H9 (cell line): ENCODE results near the gene STK32C. TPM values are rescaled to one million over a fixed set of nuclear protein-coding genes. Genes with fewer than 3 reads are reported as not detected.

ENCODE experiments used
- DNase-seq: peaks from one replicate; pipeline ENCODE4 v3.0.0-alpha.2; 2017
- H2AFZ ChIP-seq: one replicate; pipeline ENCODE4 v1.6.1; 2013; ENCODE audit warnings: mild to moderate bottlenecking, low read length, control low read depth, moderate library complexity
- H2AK5ac ChIP-seq: 2 replicates; pipeline ENCODE4 v1.6.1; 2013; ENCODE audit warnings: low read length, control low read depth, mixed read lengths; ENCODE audit not compliant: insufficient read length
- H2BK120ac ChIP-seq: one replicate; pipeline ENCODE4 v1.6.1; 2013; ENCODE audit warnings: low read depth, mild to moderate bottlenecking, low read length, control low read depth, inconsistent platforms; ENCODE audit not compliant: poor library complexity, severe bottlenecking
- H2BK12ac ChIP-seq: 2 replicates; pipeline ENCODE4 v1.6.1; 2013; ENCODE audit warnings: low read length, control low read depth, mixed read lengths, low read depth; ENCODE audit not compliant: insufficient read length
- H2BK15ac ChIP-seq: 2 replicates; pipeline ENCODE4 v1.6.1; 2013; ENCODE audit warnings: low read depth, low read length, control low read depth
- H2BK20ac ChIP-seq: one replicate; pipeline ENCODE4 v1.6.1; 2013; ENCODE audit warnings: low read depth, mild to moderate bottlenecking, low read length, control low read depth, inconsistent platforms; ENCODE audit not compliant: poor library complexity, severe bottlenecking
- H2BK5ac ChIP-seq: 2 replicates; pipeline ENCODE4 v1.6.1; 2013; ENCODE audit warnings: low read length, control low read depth, mixed read lengths; ENCODE audit not compliant: insufficient read length
- H3K14ac ChIP-seq: 2 replicates; pipeline ENCODE4 v1.6.1; 2013; ENCODE audit warnings: low read length, control low read depth; ENCODE audit not compliant: insufficient read depth
- H3K18ac ChIP-seq: 2 replicates; pipeline ENCODE4 v1.6.1; 2013; ENCODE audit warnings: low read depth, mild to moderate bottlenecking, mixed read lengths, low read length, control low read depth; ENCODE audit not compliant: insufficient read length
- H3K23ac ChIP-seq: 2 replicates; pipeline ENCODE4 v1.6.1; 2013; ENCODE audit warnings: low read length, control low read depth, mixed read lengths, low read depth; ENCODE audit not compliant: insufficient read length
- H3K23me2 ChIP-seq: 2 replicates; pipeline ENCODE4 v1.6.1; 2013; ENCODE audit warnings: low read depth, mild to moderate bottlenecking, mixed read lengths, low read length, control low read depth; ENCODE audit not compliant: insufficient read length, poor library complexity, severe bottlenecking
- H3K27ac ChIP-seq: 2 replicates; pipeline ENCODE4 v1.5.1; 2013; ENCODE audit warnings: low read length, control low read depth, mixed read lengths, low read depth; ENCODE audit not compliant: insufficient read length
- H3K27me3 ChIP-seq: 2 replicates; pipeline ENCODE4 v1.6.1; 2013; ENCODE audit warnings: low read length, control low read depth, inconsistent platforms; ENCODE audit not compliant: insufficient read depth
- H3K4ac ChIP-seq: 2 replicates; pipeline ENCODE4 v1.6.1; 2013; ENCODE audit warnings: low read depth, mild to moderate bottlenecking, control low read depth, inconsistent platforms, low read length, moderate library complexity
- H3K4me1 ChIP-seq: 2 replicates; pipeline ENCODE4 v1.6.1; 2013; ENCODE audit warnings: low read length, control low read depth, inconsistent platforms; ENCODE audit not compliant: insufficient read depth
- H3K4me2 ChIP-seq: 2 replicates; pipeline ENCODE4 v1.6.1; 2013; ENCODE audit warnings: low read length, control low read depth, mixed read lengths; ENCODE audit not compliant: insufficient read length, insufficient read depth
- H3K56ac ChIP-seq: 2 replicates; pipeline ENCODE4 v1.6.1; 2013; ENCODE audit warnings: low read depth, mild to moderate bottlenecking, mixed read lengths, low read length, control low read depth; ENCODE audit not compliant: insufficient read length
- H3K79me1 ChIP-seq: 2 replicates; pipeline ENCODE4 v1.6.1; 2013; ENCODE audit warnings: low read depth, mild to moderate bottlenecking, moderate library complexity, low read length, control low read depth, inconsistent platforms; ENCODE audit not compliant: insufficient read depth, poor library complexity, severe bottlenecking
- H3K79me2 ChIP-seq: 2 replicates; pipeline ENCODE4 v1.6.1; 2013; ENCODE audit warnings: low read length, control low read depth, inconsistent platforms; ENCODE audit not compliant: insufficient read depth
- H3K9ac ChIP-seq: 2 replicates; pipeline ENCODE4 v1.6.1; 2013; ENCODE audit warnings: low read length, control low read depth, mixed read lengths; ENCODE audit not compliant: insufficient read length; ENCODE audit errors: extremely low read depth
- H3K9me3 ChIP-seq: one replicate; pipeline ENCODE4 v1.6.1; 2013; ENCODE audit warnings: low read depth, low read length, inconsistent platforms; ENCODE audit not compliant: control insufficient read depth
- H3T11ph ChIP-seq: one replicate; pipeline ENCODE4 v1.6.1; 2013; ENCODE audit warnings: mild to moderate bottlenecking, low read length, control low read depth, inconsistent platforms
- H4K20me1 ChIP-seq: one replicate; pipeline ENCODE4 v1.6.1; 2013; ENCODE audit not compliant: control insufficient read depth, insufficient read length, insufficient read depth
- H4K5ac ChIP-seq: 2 replicates; pipeline ENCODE4 v1.6.1; 2013; ENCODE audit warnings: low read depth, mild to moderate bottlenecking, mixed read lengths, low read length, control low read depth; ENCODE audit not compliant: insufficient read length
- H4K8ac ChIP-seq: replicated peaks from 2 replicates; pipeline ENCODE4 v1.6.1; 2013; ENCODE audit warnings: low read length, control low read depth, mixed read lengths, low read depth; ENCODE audit not compliant: insufficient read length
- H4K91ac ChIP-seq: 2 replicates; pipeline ENCODE4 v1.6.1; 2013; ENCODE audit warnings: low read depth, mild to moderate bottlenecking, moderate library complexity, mixed read lengths, low read length, control low read depth; ENCODE audit not compliant: insufficient read length
- H3K27ac Mint-ChIP-seq, 3 experiments: 2 replicates in 2 of 3; 3 replicates in 1 of 3; pipeline ENCODE4 v1.8.0; 2020 to 2021; ENCODE audit warnings: mixed read lengths in 3 of 3, mild to moderate bottlenecking in 1 of 3, moderate library complexity in 1 of 3
- H3K27me3 Mint-ChIP-seq: 2 replicates; pipeline ENCODE4 v1.8.0; 2021; ENCODE audit warnings: low read depth, mild to moderate bottlenecking, moderate library complexity, mixed read lengths
- H3K36me3 Mint-ChIP-seq, 3 experiments: 2 replicates in 2 of 3; 3 replicates in 1 of 3; pipeline ENCODE4 v1.8.0; 2020 to 2021; ENCODE audit warnings: low read depth in 3 of 3, mixed read lengths in 3 of 3; ENCODE audit not compliant: insufficient read depth in 1 of 3
- H3K4me1 Mint-ChIP-seq, 2 experiments: 2 replicates each; pipeline ENCODE4 v1.8.0; 2020; ENCODE audit warnings: mixed read lengths in 2 of 2
- H3K4me3 Mint-ChIP-seq, 2 experiments: 2 replicates in 1 of 2; 3 replicates in 1 of 2; pipeline ENCODE4 v1.8.0; 2020 to 2021; ENCODE audit warnings: mild to moderate bottlenecking in 2 of 2, mixed read lengths in 2 of 2, moderate library complexity in 1 of 2
- H3K9me3 Mint-ChIP-seq, 2 experiments: 2 replicates in 1 of 2; 3 replicates in 1 of 2; pipeline ENCODE4 v1.8.0; 2020; ENCODE audit warnings: mild to moderate bottlenecking in 2 of 2, mixed read lengths in 2 of 2, moderate library complexity in 1 of 2
- WGBS: extraction: QIAGEN DNeasy Blood & Tissue Kit; methylation state at CpG from one replicate; pipeline ENCODE4 v1.1.7; 2013; ENCODE audit warnings: missing lambda C conversion rate, low lambda C conversion rate, mixed read lengths; ENCODE audit not compliant: insufficient read length; ENCODE audit errors: extremely low coverage; 5-methylcytosine and 5-hydroxymethylcytosine counted together
- total RNA-seq: library from RNA; stranded (reverse); gene quantifications from 2 replicates; pipeline ENCODE4 v1.2.1, GENCODE V29; 2021
- TF ChIP-seq, protein P1 (sequence below): fragments of 200-600 bp; sonication (generic); conservative IDR thresholded peaks from 3 replicates; pipeline ENCODE4 v1.8.0; 2021; ENCODE audit warnings: antibody characterized with exemption, mild to moderate bottlenecking

STK32C gene
- total RNA-seq, 1 experiment from 2014 or later, result 11.3 TPM

DNA sequence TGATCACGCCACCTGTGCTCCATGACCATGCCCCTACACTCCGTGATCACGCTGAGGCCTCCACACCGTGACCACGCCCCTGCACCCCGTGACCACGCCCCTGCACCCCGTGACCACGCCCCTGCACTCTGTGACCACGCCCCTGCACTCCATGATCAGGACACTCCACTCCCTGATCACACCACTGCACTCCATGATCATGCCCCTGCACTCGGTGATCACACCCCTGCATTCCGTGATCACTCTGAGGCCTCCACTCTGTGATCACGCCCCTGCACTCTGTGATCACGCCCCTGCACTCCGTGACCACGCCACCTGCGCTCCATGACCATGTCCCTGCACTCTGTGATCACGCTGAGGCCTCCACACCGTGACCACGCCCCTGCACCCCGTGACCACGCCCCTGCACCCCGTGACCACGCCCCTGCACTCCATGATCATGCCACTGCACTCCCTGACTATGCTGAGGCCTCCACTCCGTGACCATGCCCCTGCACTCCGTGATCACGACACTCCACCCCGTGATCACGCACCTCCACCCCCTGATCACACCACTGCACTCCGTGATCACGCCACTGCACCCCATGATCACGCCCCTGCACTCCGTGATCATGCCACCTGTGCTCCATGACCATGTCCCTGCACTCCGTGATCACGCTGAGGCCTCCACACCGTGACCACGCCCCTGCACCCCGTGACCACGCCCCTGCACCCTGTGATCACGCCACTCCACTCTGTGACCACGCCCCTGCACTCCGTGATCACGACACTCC, 27.7 kb downstream of the STK32C start:
- H3K18ac ChIP-seq, result no peak overlapping the region
- peaks cover 2% of the 10 kb centered on the region for H4K20me1 ChIP-seq
- Mint-ChIP-seq H3K27me3 (no peaks in the 10 kb centered on the region), H3K27ac (no peak overlapping the region; a peak in 1 of 7 replicates), H3K9me3 (peaks cover 0 to 3% of the 10 kb centered on the region in 2 experiments; a peak in 1 of 5 replicates), H3K4me3 (no peak overlapping the region; a peak in 1 of 5 replicates), H3K36me3 (no peaks in the 10 kb centered on the region; a peak in 1 of 7 replicates), H3K4me1 (peaks cover 4 to 12% of the 10 kb centered on the region in 2 experiments)
- no peak overlapping the region for H4K5ac ChIP-seq
- no peak overlapping the region for H2BK20ac ChIP-seq
- no peak overlapping the region for H3K9ac ChIP-seq
- H3K79me2 ChIP-seq, result no peaks in the 10 kb centered on the region; the same call in 1 of the 2 replicates
- no peaks in the 10 kb centered on the region for H3K9me3 ChIP-seq
- H2BK12ac ChIP-seq, result no peak overlapping the region
- TF ChIP-seq, protein P1, sequence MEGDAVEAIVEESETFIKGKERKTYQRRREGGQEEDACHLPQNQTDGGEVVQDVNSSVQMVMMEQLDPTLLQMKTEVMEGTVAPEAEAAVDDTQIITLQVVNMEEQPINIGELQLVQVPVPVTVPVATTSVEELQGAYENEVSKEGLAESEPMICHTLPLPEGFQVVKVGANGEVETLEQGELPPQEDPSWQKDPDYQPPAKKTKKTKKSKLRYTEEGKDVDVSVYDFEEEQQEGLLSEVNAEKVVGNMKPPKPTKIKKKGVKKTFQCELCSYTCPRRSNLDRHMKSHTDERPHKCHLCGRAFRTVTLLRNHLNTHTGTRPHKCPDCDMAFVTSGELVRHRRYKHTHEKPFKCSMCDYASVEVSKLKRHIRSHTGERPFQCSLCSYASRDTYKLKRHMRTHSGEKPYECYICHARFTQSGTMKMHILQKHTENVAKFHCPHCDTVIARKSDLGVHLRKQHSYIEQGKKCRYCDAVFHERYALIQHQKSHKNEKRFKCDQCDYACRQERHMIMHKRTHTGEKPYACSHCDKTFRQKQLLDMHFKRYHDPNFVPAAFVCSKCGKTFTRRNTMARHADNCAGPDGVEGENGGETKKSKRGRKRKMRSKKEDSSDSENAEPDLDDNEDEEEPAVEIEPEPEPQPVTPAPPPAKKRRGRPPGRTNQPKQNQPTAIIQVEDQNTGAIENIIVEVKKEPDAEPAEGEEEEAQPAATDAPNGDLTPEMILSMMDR, result no peak
- no peak overlapping the region for H2BK15ac ChIP-seq
- H3K56ac ChIP-seq, result no peak overlapping the region
- H2AFZ ChIP-seq, result no peak overlapping the region
- no peak overlapping the region for H2BK5ac ChIP-seq
- H3K27ac ChIP-seq, result no peak overlapping the region
- H4K8ac ChIP-seq, result no peak overlapping the region
- H3K4ac ChIP-seq, result no peak overlapping the region
- no peak overlapping the region for H3T11ph ChIP-seq
- no peaks in the 10 kb centered on the region for H3K79me1 ChIP-seq
- no peak for DNase-seq
- no peak overlapping the region for H2AK5ac ChIP-seq
- H3K23ac ChIP-seq, result no peak overlapping the region
- no peaks in the 10 kb centered on the region for H3K27me3 ChIP-seq
- H3K4me2 ChIP-seq, result no peak overlapping the region
- H2BK120ac ChIP-seq, result no peak overlapping the region
- H3K4me1 ChIP-seq, result no peaks in the 10 kb centered on the region
- H3K14ac ChIP-seq, result no peak overlapping the region; the same call in 1 of the 2 replicates
- H3K23me2 ChIP-seq, result no peaks in the 10 kb centered on the region
- WGBS, result no CpG with 5 or more reads among the region's 43 CpGs
- H4K91ac ChIP-seq, result no peak overlapping the region
